ENCODE measurements around the gene SIK1. TPM values are rescaled to one million over a fixed set of nuclear protein-coding genes. Genes with fewer than 3 reads are reported as not detected.
"Not testable (repeated sequence)": the region's sequence is repeated elsewhere in the genome, so short reads cannot be mapped to it uniquely, and the experiment has no call there.

The SIK1 gene
- total and polyA plus RNA-seq, 5 experiments from 2014 or later, result 0.57 to 5.5 (median 3.2) TPM; not detected in 1

DNA sequence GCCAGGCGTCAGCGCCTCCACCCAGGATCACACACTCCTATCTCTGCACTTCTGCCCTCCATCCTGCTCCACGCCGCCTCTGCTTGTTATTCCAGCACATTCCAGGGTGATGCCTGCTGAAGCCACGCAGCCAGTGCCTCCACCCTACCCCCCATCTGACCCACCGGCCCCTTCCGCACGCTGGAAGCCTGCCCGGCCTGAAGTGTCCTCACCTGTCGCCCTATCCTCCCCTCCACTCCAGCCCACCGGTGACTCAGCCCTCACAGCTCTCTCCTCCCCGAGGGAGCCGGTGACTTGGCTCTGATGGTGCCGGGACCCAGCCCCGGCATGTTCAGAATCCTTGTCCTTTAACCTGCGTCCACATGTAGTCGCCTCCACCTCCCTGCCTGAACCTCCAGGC is 24.9 kb upstream of the SIK1 start:
- H3K4me3 Mint-ChIP-seq, DNase-seq, H3K4me1 Mint-ChIP-seq, H3K27ac Mint-ChIP-seq, H3K9me3 Mint-ChIP-seq, ATAC-seq, POLR2A ChIA-PET, H3K27me3 Mint-ChIP-seq, H3K36me3 Mint-ChIP-seq: not testable (repeated sequence)

DNA sequence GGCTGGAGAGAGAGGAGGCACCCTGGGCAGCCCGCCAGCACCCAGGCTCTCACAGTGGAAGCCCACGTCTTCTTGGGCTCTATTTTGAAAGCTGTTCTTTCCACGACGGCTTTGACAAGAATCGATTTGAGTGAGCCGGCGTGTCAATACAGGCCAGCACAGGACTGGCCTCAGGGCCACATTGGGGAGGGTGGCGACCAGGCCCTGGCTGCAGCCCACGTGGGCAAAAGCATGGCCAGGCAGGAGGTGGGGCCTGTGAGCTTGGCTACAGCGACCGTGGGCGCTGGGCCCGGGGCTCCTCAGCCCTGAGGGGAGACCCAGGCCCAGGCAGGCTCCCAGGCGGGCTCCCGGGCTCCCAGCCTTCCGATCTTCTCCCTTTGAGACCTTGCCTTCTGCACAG is 23.4 kb upstream of the SIK1 start:
- not testable (repeated sequence) for H3K4me1 Mint-ChIP-seq, H3K27me3 Mint-ChIP-seq

DNA sequence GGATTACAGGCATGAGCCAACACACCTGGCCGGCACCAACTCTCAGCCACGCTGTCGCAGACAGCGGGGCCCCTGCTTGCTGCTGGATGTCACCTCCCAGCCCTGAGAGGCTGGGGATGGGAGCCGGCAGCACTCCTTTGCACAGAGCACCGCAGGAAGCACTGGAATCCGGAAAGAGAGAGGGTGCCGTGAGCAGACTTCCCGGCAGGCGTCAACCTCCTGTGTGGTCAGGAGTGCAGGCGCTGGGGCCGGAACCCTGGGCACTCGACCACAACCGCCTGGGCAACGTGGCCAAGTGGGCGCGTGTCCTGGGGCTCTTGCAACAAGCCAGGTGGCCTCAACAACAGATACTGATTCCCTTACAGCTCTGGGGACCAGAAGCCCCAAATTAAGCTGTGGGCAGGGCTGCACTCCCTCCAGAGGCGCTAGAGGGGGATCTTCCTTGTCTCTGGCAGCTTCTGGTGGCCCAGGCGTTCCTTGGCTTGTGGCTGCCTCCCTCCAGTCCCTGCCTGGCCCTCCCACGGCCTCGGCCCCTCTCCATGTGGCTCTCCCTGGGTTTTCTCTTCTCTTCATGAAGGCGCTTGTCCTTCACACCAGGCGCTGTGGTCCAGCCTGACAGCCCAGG is 20.5 kb upstream of the SIK1 start:
- DNase-seq, H3K36me3 Mint-ChIP-seq, H3K27ac Mint-ChIP-seq, H3K9me3 Mint-ChIP-seq, H3K4me3 Mint-ChIP-seq, H3K27me3 Mint-ChIP-seq, H3K4me1 Mint-ChIP-seq, POLR2A ChIA-PET: not testable (repeated sequence)
- ATAC-seq, result peak in 1 of 2 donors; percentile 29

More for the DNA sequence above, 23.4 kb upstream of the SIK1 start:
- POLR2A ChIA-PET, H3K4me3 Mint-ChIP-seq, ATAC-seq, DNase-seq, H3K9me3 Mint-ChIP-seq, H3K36me3 Mint-ChIP-seq, H3K27ac Mint-ChIP-seq: not testable (repeated sequence)

DNA sequence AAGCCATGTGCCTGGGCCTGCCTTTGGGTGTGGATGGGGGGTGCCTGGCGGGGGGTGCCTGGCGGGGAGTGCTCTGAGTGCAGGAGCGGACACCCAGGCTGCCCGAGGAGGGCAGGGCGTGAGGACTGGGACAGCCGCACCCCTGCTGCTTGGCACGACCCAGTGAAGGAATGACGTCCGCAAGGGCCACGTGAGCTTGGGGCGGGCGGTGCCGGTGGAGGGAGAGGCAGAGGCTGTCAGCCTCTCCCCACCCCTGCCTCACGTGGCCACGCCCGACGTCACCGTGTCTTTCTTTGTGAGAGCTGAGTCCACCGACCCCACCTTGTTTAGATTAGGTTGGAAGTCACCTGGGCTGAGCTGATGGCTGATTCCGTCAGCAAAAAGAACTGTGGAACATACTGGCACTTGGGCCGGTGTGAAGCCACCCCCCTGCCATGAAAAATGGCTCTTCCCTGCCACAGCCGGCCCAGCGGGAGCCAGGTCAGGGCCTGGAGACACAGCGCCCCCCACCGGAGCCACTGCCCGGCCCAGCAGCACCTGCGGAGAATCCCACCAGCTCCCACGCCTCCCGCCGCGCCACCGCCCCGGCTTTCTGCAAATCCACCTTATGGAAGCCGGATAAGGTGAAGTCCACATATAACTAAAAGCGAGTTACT is 19.5 kb upstream of the SIK1 start:
- POLR2A ChIA-PET, H3K36me3 Mint-ChIP-seq, H3K9me3 Mint-ChIP-seq, ATAC-seq, H3K27me3 Mint-ChIP-seq, H3K27ac Mint-ChIP-seq, DNase-seq, H3K4me1 Mint-ChIP-seq, H3K4me3 Mint-ChIP-seq: not testable (repeated sequence)

DNA sequence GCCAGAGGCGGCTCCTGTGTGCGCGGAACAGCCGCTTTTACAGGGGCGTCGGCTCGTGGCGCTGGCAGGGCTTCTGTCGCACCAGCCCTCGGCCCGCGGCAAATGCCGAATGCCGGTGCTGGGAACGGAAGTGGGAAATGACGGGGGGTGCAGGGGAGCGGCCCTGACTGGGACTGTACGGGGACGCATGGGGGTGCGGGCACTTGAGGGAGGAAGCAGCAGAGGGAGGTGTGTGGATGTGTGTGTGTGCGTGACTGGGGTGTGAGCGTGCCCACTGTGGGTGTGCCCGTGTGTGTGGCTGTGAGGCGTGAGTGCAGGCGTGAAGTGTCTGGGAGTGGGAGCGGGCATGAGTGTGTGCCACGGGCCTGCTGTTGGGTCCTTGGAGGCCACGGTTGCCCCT is 17.6 kb upstream of the SIK1 start:
- POLR2A ChIA-PET, H3K4me1 Mint-ChIP-seq, H3K27me3 Mint-ChIP-seq, H3K9me3 Mint-ChIP-seq, DNase-seq, H3K27ac Mint-ChIP-seq, H3K36me3 Mint-ChIP-seq, H3K4me3 Mint-ChIP-seq: not testable (repeated sequence)
- peak; percentile 66 to 91 for ATAC-seq

DNA sequence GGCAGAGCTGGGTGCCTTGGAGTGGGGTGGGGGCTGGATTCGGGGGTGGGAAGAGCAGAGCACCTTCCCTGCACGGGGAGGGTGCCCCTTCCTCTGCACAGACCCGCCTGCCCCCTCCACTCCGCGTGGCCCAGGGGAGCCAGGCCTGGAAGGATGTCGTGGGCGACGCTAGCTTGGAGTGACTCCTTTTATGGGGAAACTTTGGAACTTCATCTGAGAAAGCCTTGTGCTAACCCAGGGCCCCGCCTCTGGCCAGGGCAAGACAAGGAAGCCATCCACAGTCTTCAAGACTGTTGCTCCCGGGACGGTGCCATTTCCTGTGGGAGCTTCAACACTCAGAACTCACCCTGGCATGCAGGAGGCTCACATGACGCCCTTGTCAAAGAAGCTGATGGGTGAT is 15.6 kb upstream of the SIK1 start:
- POLR2A ChIA-PET, H3K4me1 Mint-ChIP-seq, H3K9me3 Mint-ChIP-seq, H3K4me3 Mint-ChIP-seq, DNase-seq, H3K27ac Mint-ChIP-seq, ATAC-seq, H3K36me3 Mint-ChIP-seq, H3K27me3 Mint-ChIP-seq: not testable (repeated sequence)

DNA sequence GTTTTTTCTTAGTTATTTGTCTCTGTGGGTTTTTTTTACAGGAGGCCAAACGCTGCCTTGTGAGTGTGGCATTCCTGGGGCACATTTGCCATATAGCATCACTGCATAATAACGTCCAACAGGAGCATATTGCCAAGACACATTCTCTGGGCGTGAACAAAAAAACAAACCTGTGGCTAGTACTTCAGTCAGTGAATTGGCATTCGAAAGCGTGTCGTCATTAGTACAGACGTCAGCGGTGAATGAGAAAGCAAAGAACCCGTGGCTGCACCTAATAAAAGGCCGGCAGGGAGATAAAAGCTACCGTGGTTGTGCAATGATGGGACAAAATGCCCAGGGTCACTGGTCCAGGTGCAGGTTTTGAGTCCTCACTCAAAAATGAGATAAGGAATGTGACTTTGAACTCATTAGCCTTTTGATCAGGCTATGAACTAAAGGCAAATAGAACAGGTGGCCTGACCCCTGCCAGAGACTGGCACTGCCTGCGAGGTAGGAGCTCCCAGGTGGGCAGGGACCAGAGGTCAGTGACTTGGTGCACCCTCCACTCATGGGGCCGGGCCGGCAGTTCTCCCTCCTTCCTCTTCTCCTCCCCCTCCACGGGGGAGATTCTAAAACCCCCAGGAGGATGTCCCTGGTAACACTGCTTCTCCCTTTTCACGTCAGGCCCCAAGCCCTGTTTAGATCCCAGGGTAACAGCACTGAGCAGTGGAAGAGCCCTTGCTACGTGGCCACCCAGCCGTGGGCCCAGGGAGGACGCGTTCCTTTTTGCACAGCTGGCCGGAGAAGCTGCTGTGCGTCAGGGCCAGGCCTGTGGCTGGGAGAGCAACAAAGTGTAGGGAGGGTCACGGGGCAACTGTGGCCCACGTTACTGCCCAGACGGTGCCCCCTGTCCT is 14.2 kb upstream of the SIK1 start:
- POLR2A ChIA-PET, H3K36me3 Mint-ChIP-seq, DNase-seq, H3K27ac Mint-ChIP-seq, H3K9me3 Mint-ChIP-seq, H3K27me3 Mint-ChIP-seq, H3K4me3 Mint-ChIP-seq, ATAC-seq, H3K4me1 Mint-ChIP-seq: not testable (repeated sequence)

DNA sequence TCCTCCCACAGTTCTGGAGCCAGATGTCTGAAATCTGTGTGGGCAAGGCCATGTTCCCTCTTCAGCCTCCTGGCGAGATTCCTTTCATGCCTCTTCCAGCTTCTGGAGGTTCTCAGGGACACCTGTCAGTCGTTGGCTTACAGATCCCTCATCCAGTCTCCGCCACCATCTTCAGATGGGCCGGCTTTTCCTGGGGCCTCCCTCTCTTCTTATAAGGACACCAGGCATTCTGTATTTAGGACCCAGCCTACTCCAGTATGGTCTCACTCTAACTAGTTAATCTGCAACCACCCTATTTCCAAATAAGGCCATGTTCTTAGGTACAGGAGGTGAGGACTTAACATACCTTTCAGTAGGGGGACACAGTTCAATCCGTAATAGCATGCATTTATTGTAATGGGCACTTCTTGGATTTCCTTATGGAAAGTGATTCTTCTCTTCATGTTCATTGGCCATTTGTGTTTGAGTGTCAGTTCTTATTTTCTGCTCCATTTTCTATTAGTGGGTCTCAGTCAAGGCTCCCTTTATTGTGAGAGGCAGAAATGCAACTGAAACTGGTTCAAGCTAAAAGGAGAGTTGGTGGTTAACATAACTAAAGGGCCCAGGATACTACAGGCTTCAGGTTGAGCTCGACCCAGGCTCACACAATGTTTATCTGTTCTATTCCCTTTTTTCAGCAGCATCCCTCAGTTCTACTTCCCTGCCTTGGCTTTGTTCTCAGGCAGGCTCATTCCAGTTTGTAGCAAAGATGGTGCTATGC is 12.6 kb upstream of the SIK1 start:
- H3K9me3 Mint-ChIP-seq, H3K27me3 Mint-ChIP-seq, POLR2A ChIA-PET, ATAC-seq, DNase-seq, H3K36me3 Mint-ChIP-seq, H3K4me1 Mint-ChIP-seq, H3K4me3 Mint-ChIP-seq: not testable (repeated sequence)
- H3K27ac Mint-ChIP-seq, result peak overlapping the region in 1 of 10 donors; percentile 4

DNA sequence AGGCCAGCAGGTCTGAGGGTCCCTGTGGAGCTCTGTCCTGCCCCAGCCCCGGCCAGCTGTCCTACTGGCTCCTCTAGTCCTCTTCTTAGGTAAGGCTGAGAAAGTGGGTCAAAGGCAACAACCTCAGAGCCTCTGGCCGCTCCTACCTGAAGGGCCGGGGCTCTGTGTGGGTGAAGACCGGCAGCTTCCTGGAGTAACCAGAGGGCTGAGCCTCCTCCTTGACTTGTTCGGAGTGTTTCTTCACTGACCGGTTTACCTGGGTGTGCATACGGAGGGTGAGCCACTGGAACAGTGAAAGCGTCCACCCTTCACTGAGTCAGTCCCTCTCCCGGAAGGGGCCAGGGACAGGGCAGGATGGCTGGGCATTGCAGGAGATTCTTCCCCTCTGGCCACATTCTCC is 9.3 kb upstream of the SIK1 start:
- H3K9me3 Mint-ChIP-seq, POLR2A ChIA-PET, H3K36me3 Mint-ChIP-seq, ATAC-seq, H3K4me1 Mint-ChIP-seq, H3K27ac Mint-ChIP-seq, H3K27me3 Mint-ChIP-seq, H3K4me3 Mint-ChIP-seq, DNase-seq: not testable (repeated sequence)

DNA sequence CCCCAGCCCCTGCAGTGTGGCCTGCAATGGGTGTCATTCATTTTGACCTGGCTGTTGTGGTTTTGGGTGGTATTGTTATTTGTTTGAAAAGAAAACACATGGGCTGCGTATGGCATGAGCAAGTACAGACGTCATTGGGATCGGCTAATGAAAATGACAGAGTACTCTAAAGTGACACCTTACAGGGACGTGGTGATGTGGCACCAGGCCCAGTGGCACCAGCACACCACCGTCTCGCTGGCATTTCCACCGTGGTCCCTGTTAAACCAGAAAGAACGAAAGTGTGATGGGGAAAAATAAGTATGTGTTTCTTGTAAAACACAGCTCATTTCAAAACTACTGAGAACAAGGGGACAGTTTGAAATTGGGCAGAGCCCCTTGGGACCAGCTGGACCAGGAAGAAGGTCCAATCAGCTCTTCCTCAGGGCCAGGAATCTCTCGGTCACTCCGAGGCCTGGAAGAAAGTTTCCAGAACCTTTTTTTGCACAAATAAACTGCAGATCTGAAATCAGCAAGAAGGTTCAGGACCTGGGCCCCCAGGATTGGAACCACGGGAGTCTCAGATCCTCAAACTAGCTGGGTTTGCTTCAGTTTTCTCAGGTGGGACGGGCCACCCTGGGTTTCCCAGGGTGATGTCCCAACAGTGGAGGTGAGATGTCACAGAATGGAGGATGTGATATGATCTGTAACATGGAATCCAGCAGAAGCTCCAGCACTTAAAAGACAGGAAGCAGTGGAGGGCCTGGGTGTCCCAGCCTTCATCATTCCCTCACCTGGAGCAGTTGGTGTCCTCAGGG is 6.6 kb upstream of the SIK1 start:
- H3K4me3 Mint-ChIP-seq, H3K9me3 Mint-ChIP-seq, H3K36me3 Mint-ChIP-seq, POLR2A ChIA-PET, H3K27me3 Mint-ChIP-seq, DNase-seq, H3K4me1 Mint-ChIP-seq, ATAC-seq, H3K27ac Mint-ChIP-seq: not testable (repeated sequence)

DNA sequence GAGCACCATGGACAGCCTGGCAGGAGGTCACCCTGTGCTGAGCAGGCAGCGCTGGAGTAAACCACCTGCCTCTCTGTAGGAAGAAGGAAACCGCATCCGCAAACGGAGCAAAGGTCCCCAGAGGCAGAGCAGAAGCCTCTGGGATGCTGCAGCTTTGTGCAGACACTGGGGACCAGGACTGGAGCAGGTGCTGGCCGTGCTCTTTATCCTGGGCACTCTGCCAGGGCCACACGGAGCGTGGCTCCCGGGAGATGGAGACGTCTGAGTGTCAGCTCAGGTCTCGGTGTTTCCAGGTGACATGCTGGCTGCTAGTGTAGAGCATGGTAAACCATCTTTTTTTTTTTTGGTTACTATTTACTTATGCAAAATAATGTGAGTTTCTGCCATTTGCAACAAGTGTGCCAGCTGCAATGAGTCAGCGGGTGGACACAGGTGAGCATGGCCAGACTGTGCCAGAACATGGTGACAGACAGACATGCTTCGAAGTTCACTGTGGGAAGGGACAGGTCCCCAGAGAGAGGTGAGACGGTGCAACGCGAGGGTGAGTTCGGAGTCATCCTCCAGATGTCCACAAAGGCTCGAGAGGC is 4.0 kb upstream of the SIK1 start:
- H3K4me1 Mint-ChIP-seq, DNase-seq, H3K36me3 Mint-ChIP-seq, ATAC-seq, POLR2A ChIA-PET, H3K4me3 Mint-ChIP-seq, H3K27me3 Mint-ChIP-seq, H3K27ac Mint-ChIP-seq, H3K9me3 Mint-ChIP-seq: not testable (repeated sequence)

DNA sequence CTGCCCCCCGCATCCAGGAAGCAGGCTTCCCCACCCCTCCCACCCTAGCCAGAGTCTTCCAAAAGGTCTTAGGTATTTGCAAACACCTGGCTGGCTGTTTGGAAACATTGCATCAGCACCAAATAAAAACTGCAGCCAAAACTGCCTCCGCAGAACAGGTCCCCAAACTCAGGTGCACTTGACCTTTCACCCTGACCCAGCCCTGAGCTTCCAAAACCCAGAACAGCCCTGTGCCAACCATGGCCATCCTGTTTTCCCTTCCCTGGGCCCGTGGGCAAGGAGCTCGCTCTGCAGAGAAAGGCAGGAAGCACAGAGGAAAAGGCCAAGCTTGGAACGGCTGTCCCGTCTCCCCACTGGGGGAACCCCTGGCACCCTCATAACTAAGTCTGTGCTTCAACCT is 2.0 kb upstream of the SIK1 start:
- H3K9me3 Mint-ChIP-seq, DNase-seq, H3K27me3 Mint-ChIP-seq, H3K27ac Mint-ChIP-seq, POLR2A ChIA-PET, H3K4me3 Mint-ChIP-seq, ATAC-seq, H3K36me3 Mint-ChIP-seq, H3K4me1 Mint-ChIP-seq: not testable (repeated sequence)
